ENCODE results near the gene ZG16.
A peak's percentile ranks its signal among the peaks of the same experiment; 100 is the strongest.
"Not testable (repeated sequence)": the region's sequence is repeated elsewhere in the genome, so short reads cannot be mapped to it uniquely, and the experiment has no call there.

The ZG16 gene

DNA sequence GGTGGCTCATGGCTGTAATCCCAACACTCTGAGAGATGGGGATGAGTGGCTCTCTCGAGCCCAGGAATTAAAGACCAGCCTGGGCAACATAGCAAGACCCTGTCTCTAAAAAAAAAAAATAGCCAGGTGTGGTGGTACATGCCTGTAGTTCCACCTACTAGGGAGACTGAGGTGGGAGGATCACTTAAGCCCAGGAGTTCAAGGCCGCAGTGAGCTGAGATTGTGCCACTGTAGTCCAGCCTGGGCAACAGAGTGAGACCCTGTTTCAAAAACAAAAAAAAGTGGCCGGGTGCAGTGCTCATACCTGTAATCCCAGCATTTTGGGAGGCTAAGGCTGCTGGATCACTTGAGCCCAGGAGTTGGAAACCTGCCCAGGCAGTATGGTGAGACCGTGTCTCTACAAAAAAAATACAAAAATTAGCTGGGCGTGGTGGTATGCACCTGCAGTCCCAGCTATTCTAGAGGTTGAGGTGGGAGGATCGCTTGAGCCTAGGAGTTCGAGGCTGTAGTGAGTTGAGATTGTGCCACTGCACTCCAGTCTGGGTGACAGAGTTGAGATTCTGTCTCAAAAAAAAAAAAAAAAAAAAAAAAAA lies 35.3 kb upstream of the ZG16 start:
- H3K4me3 ChIP-seq (ENCODE audit: low read depth, low read length): no peak overlapping the region
- no peak overlapping the region for H3K9ac ChIP-seq (ENCODE audit: low read depth, low read length)
- no peaks in the 10 kb centered on the region for H3K9me3 ChIP-seq (ENCODE audit: control insufficient read depth, insufficient read depth, low read length)
- no peak overlapping the region for H3K27ac ChIP-seq (ENCODE audit: low read depth, low read length)
- H3K36me3 ChIP-seq (ENCODE audit: control insufficient read depth, insufficient read depth, low read length): peaks cover 20% of the 10 kb centered on the region
- H3K27me3 ChIP-seq (ENCODE audit: control insufficient read depth, insufficient read depth, low read length): no peaks in the 10 kb centered on the region
- H3K4me1 ChIP-seq (ENCODE audit: control insufficient read depth, insufficient read depth, low read length): peaks cover 2% of the 10 kb centered on the region; the same call in 1 of the 2 replicates

DNA sequence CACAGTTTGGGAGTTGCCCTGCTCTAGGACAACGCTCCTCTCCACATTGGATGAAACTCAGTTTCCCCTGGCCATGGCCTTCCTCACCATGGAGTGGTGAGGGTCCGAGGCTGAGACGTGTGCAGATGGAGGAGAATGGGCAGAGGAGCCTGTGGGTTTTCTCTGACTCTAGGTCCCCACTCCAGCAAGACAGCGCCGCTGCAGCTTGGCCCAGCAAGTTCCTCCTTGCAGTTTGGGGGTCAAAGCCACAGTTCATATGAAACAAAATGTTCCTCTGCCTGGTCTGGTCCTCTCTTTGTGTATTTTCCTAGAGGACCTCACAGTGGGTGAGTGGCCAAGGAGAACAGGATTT lies 34.6 kb upstream of the ZG16 start:
- Histone ChIP-seq H3K36me3 (ENCODE audit: control insufficient read depth, insufficient read depth, low read length) (peaks cover 13% of the 10 kb centered on the region), H3K9me3 (ENCODE audit: control insufficient read depth, insufficient read depth, low read length) (peaks cover 6% of the 10 kb centered on the region; the same call in 1 of the 2 replicates), H3K4me1 (ENCODE audit: control insufficient read depth, insufficient read depth, low read length) (peaks cover 2% of the 10 kb centered on the region; the same call in 1 of the 2 replicates), H3K9ac (ENCODE audit: low read depth, low read length) (no peak overlapping the region), H3K27ac (ENCODE audit: low read depth, low read length) (peak overlapping the region; percentile 33), H3K27me3 (ENCODE audit: control insufficient read depth, insufficient read depth, low read length) (no peaks in the 10 kb centered on the region), H3K4me3 (ENCODE audit: low read depth, low read length) (no peak overlapping the region)

DNA sequence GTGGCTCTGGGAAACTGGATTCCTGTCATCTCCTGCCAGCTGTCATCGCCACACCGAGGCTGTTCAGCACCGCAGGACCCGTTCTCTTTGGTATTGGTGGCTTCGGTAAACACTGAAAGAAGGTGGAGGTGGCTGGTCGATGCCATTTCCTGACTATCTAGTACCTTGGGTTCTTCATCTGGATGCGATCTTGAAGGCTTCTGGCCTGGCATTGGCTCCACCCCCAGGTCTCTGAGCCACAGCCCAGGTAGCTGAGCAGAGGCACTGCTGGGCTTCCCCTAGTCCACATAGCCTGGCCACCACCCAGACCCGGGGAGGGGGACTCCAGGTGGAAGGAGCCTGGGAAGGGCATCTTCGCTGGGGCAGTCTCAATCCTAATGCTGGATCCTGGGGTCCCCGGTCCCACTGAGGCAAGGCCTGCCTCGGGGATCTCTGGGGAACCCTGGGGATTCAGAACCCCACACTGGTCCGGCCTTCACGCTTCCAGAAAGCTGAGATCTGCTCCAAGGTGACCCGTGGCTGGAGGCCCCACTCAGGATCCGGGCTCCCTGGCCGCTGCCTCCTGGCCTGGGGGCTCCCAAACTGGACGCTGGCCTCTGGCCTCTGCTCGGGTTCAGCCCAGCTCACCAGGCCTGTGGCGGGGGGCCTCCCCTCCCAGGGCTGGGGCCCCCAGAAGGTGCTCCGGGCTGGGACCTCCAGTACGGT lies 34.1 kb upstream of the ZG16 start:
- Histone ChIP-seq H3K27ac (ENCODE audit: low read depth, low read length) (no peak overlapping the region), H3K9ac (ENCODE audit: low read depth, low read length) (no peak overlapping the region), H3K27me3 (ENCODE audit: control insufficient read depth, insufficient read depth, low read length) (no peaks in the 10 kb centered on the region), H3K9me3 (ENCODE audit: control insufficient read depth, insufficient read depth, low read length) (peaks cover 8% of the 10 kb centered on the region), H3K36me3 (ENCODE audit: control insufficient read depth, insufficient read depth, low read length) (peaks cover 8% of the 10 kb centered on the region; the same call in 1 of the 2 replicates), H3K4me1 (ENCODE audit: control insufficient read depth, insufficient read depth, low read length) (peaks cover 2% of the 10 kb centered on the region; the same call in 1 of the 2 replicates), H3K4me3 (ENCODE audit: low read depth, low read length) (no peak overlapping the region)

DNA sequence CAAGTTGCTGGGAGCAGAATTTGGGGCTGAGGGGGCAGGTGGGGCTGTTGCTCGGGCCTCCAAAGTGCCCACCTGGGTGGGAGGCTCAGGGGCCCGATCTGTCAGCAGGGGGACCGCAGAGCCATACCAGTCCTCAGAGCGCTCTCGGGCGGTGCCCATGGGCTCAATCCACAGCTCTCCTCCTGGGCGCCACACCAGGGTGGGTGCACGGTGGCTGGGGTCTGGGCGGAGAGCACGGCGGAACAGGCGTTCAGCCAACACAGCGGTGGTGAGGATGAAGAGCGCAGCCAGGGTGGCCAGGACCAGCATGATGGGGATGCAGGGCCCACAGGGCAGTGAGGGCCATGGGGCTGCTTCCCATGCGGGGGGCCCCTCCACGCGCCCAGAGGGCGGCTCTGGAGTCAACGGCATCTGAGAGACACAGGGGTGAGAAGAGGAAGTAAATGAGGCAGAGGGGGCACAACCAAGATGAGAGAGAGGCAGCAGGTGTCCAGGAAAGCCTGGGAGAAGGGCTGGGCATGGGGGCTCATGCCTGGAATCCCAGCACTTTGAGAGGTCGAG lies 33.4 kb upstream of the ZG16 start:
- Histone ChIP-seq H3K9ac (ENCODE audit: low read depth, low read length) (no peak overlapping the region), H3K27me3 (ENCODE audit: control insufficient read depth, insufficient read depth, low read length) (no peaks in the 10 kb centered on the region), H3K4me1 (ENCODE audit: control insufficient read depth, insufficient read depth, low read length) (peaks cover 2% of the 10 kb centered on the region; the same call in 1 of the 2 replicates), H3K36me3 (ENCODE audit: control insufficient read depth, insufficient read depth, low read length) (peaks cover 5% of the 10 kb centered on the region; the same call in 1 of the 2 replicates), H3K4me3 (ENCODE audit: low read depth, low read length) (no peak overlapping the region), H3K9me3 (ENCODE audit: control insufficient read depth, insufficient read depth, low read length) (peaks cover 10% of the 10 kb centered on the region), H3K27ac (ENCODE audit: low read depth, low read length) (no peak overlapping the region)

DNA sequence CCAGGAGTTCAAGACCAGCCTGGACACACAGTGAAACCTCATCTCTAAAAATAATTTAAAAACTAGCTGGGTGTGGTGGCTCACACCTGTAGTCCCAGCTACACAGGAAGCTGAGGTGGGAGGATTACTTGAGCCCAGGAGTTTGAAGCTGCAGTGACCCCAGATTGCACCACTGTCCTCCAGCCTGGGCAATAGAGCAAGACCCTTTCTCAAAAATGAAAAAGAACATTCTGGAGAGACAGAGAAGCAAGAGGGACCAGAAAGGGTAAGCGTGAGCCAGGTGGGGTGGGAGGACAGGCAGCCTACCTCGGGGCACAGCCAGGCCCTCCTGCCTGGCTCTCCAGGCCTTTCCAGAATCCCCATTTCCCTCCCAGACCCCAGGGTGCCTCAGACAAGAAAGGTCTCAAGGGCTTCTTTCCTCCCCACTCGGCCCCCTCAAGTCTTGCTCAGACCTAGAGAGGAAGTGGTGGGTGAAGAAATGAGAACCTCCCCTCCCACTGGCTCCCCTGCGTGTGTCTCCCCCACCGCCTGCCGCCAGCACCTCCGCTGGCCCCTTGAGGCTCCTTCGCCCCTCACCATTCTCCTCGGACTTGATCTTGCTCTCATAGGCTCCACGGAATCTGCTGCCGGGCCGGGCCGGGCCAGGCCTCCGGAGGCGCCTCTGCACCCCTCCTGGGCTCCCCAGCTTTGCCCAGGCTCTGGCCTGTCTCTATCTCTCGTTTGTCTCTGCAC lies 32.8 kb upstream of the ZG16 start:
- Histone ChIP-seq H3K4me3 (ENCODE audit: low read depth, low read length) (no peak overlapping the region), H3K9me3 (ENCODE audit: control insufficient read depth, insufficient read depth, low read length) (peaks cover 10% of the 10 kb centered on the region), H3K27ac (ENCODE audit: low read depth, low read length) (no peak overlapping the region), H3K4me1 (ENCODE audit: control insufficient read depth, insufficient read depth, low read length) (peaks cover 2% of the 10 kb centered on the region; the same call in 1 of the 2 replicates), H3K9ac (ENCODE audit: low read depth, low read length) (no peak overlapping the region), H3K27me3 (ENCODE audit: control insufficient read depth, insufficient read depth, low read length) (no peaks in the 10 kb centered on the region), H3K36me3 (ENCODE audit: control insufficient read depth, insufficient read depth, low read length) (no peaks in the 10 kb centered on the region)

DNA sequence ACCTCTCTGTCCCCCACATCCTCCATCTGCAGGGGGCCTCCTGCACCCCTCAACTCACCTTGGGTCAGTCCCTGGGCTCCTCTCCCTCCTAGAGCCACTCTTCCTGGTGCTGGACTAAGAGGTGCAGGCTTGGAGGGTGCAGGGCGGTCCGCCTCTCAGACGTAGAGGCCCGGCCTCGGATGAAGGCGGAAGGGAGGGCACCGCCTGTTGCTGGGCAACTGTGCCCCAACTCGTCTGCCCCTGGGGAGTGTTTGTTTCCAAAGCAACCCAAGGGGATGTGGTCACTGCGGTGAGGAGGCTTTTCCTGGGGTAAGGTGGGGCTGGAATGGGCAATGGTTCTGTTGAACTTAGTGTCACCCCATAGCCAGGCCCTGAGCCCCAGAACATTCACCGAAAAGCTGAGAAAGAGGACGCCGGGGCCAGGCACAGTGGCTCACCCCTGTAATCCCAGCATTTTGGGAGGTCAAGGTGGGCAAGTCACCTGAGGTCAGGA lies 32.2 kb upstream of the ZG16 start, which contains the start of gene C16orf54:
Gene C16orf54 (minus strand): TSS at position 138 of the 493 bp plus-strand sequence. CDS start 1,039 bp downstream, outside the sequence.
- peaks cover 2% of the 10 kb centered on the region; the same call in 1 of the 2 replicates for H3K4me1 ChIP-seq (ENCODE audit: control insufficient read depth, insufficient read depth, low read length)
- no peak within 1 kb of the TSS for H3K27ac ChIP-seq (ENCODE audit: low read depth, low read length)

DNA sequence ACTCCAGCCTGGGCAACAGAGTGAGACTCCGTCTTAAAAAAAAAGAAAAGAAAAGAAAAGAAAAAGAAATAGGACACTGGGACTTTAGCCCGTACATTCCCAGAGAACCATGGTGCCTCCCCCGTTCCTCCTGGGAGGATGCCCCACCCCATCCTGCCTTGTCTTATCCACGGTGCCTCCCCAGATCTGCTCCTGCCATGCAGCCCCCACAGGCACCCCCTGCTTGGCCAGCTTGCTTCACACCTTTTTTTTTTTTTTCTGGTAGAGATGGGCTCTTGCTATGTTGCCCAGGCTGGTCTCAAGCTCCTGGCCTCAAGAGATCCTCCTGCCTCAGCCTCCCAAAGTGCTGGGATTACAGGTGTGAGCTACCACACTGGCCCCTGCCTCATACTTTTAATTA lies 31.5 kb upstream of the ZG16 start:
- H3K9ac ChIP-seq (ENCODE audit: low read depth, low read length); H3K9me3 ChIP-seq (ENCODE audit: control insufficient read depth, insufficient read depth, low read length); H3K36me3 ChIP-seq (ENCODE audit: control insufficient read depth, insufficient read depth, low read length); H3K27me3 ChIP-seq (ENCODE audit: control insufficient read depth, insufficient read depth, low read length); H3K27ac ChIP-seq (ENCODE audit: low read depth, low read length); H3K4me1 ChIP-seq (ENCODE audit: control insufficient read depth, insufficient read depth, low read length); H3K4me3 ChIP-seq (ENCODE audit: low read depth, low read length): not testable (repeated sequence)

More for the DNA sequence above, 32.2 kb upstream of the ZG16 start, which contains the start of gene C16orf54:
- Histone ChIP-seq H3K9ac (ENCODE audit: low read depth, low read length) (no peak within 1 kb of the TSS), H3K4me3 (ENCODE audit: low read depth, low read length) (no peak within 1 kb of the TSS), H3K9me3 (ENCODE audit: control insufficient read depth, insufficient read depth, low read length) (peaks cover 10% of the 10 kb centered on the region), H3K36me3 (ENCODE audit: control insufficient read depth, insufficient read depth, low read length) (no peaks in the 10 kb centered on the region), H3K27me3 (ENCODE audit: control insufficient read depth, insufficient read depth, low read length) (no peaks in the 10 kb centered on the region)

DNA sequence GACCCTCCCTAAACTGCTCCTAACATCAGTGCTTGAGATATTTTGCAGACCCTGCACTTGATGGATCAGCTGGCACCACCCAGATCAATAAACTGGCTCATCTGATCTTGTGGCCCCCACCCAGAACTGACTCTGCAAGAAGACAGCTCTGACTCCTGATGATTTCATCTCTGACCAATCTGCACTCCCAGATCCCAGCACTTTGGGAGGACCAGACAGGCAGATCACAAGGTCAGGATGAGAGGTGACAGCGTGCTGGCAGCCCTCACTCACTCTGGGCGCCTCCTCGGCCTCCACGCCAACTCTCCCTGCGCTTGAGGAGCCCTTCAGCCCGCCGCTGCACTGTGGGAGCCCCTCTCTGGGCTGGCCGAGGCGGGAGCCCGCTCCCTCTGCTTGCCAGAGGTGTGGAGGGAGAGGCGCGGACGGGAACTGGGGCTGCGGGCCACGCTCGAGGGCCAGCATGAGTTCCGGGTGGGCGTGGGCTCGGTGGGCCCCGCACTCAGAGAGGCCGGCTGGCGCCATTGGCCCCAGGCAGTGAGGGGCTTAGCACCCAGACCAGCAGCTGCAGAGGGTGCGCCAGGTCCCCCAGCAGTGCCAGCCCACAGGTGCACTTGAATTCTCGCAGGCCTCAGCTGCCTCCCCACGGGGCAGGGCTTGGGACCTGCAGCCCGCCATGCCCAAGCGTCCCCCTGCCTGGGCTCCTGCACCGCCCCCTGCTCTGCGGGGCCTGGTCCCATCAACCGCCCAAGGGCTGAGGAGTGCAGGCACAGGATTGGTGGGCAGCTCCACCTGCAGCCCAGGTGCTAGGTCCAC lies 29.9 kb upstream of the ZG16 start:
- Histone ChIP-seq H3K9ac (ENCODE audit: low read depth, low read length) (no peak overlapping the region), H3K36me3 (ENCODE audit: control insufficient read depth, insufficient read depth, low read length) (no peaks in the 10 kb centered on the region), H3K27ac (ENCODE audit: low read depth, low read length) (no peak overlapping the region), H3K4me3 (ENCODE audit: low read depth, low read length) (no peak overlapping the region), H3K4me1 (ENCODE audit: control insufficient read depth, insufficient read depth, low read length) (peaks cover 2% of the 10 kb centered on the region; the same call in 1 of the 2 replicates), H3K27me3 (ENCODE audit: control insufficient read depth, insufficient read depth, low read length) (no peaks in the 10 kb centered on the region), H3K9me3 (ENCODE audit: control insufficient read depth, insufficient read depth, low read length) (peaks cover 10% of the 10 kb centered on the region)

DNA sequence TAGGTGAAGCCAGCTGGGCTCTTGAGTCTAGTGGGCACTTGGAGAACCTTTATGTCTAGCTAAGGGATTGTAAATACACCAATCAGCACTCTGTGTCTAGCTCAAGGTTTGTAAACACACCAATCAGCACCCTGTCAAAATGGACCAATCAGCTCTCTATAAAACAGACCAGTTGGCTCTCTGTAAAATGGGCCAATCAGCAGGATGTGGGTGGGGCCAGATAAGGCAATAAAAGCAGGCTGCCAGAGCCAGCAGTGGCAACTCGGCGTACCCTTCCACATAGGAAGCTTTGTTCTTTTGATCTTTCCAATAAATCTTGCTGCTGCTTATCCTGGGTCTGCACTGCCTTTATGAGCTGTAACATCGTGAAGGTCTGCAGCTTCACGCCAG lies 29.3 kb upstream of the ZG16 start:
- not testable (repeated sequence) for H3K27ac ChIP-seq (ENCODE audit: low read depth, low read length); H3K27me3 ChIP-seq (ENCODE audit: control insufficient read depth, insufficient read depth, low read length); H3K36me3 ChIP-seq (ENCODE audit: control insufficient read depth, insufficient read depth, low read length); H3K9me3 ChIP-seq (ENCODE audit: control insufficient read depth, insufficient read depth, low read length); H3K4me3 ChIP-seq (ENCODE audit: low read depth, low read length); H3K4me1 ChIP-seq (ENCODE audit: control insufficient read depth, insufficient read depth, low read length); H3K9ac ChIP-seq (ENCODE audit: low read depth, low read length)

DNA sequence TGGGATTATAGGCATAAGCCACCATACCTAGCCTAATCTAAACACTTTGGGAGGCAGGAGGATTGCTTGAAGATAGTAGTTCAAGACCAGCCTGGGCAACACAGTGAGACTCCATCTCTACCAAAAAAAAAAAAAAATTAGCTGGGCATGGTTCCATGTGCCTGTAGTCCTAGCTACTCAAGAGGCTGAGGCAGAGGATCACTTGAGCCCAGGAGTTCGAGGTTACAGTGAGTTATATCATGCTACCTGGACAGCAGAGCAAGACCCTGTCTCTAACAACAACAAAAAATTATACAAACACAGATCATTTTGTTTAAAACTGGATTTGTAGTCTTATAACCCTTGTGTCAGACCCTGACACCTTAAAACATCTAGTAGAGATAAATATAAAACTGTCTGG lies 24.5 kb upstream of the ZG16 start:
- H3K9ac ChIP-seq (ENCODE audit: low read depth, low read length): no peak overlapping the region
- H3K36me3 ChIP-seq (ENCODE audit: control insufficient read depth, insufficient read depth, low read length): no peaks in the 10 kb centered on the region
- H3K9me3 ChIP-seq (ENCODE audit: control insufficient read depth, insufficient read depth, low read length): peaks cover 4% of the 10 kb centered on the region; the same call in 1 of the 2 replicates
- no peak overlapping the region for H3K27ac ChIP-seq (ENCODE audit: low read depth, low read length)
- H3K27me3 ChIP-seq (ENCODE audit: control insufficient read depth, insufficient read depth, low read length): no peaks in the 10 kb centered on the region
- no peaks in the 10 kb centered on the region for H3K4me1 ChIP-seq (ENCODE audit: control insufficient read depth, insufficient read depth, low read length)
- no peak overlapping the region for H3K4me3 ChIP-seq (ENCODE audit: low read depth, low read length)

Measured in HUES48 (cell line).